ENCODE results near the gene MIGA2. TPM values are rescaled to one million over a fixed set of nuclear protein-coding genes. Genes with fewer than 3 reads are reported as not detected.
"Not testable (repeated sequence)": the region's sequence is repeated elsewhere in the genome, so short reads cannot be mapped to it uniquely, and the experiment has no call there.

MIGA2 gene
- total and polyA plus RNA-seq, 9 of the 15 experiments (the other 6 are each of a cell fraction or from before 2014, with no cell fraction given), result 0.15 to 54.1 (median 18.0) TPM

- FAIRE-seq; CTCF ChIA-PET (ENCODE audit: low intra/inter-chr PET ratio): not testable (repeated sequence)
- POLR2A ChIA-PET, result interaction anchor here (0.6 to 1.0 kb wide), 7 partner anchors 11 to 333 kb away, joined by 3 to 6 read pairs (median 3); partner anchors contain the start of gene DOLPP1
- TF ChIP-seq CREB3 (tag; conservative IDR thresholded peaks at IDR 0.05; ENCODE audit: low read depth), result 0 out of 2 replicates have a peak, but pooled peaks have one; percentile 30
- peak; percentile 46; the same call in 1 of the 2 replicates for TF ChIP-seq ZBTB33 (CRISPR knock-in tag; IDR thresholded peaks at IDR 0.05)
- peak in 1 of 3 experiments; percentile 27 for TF ChIP-seq YY1 (IDR thresholded peaks at IDR 0.05; ENCODE audit: borderline replicate concordance in 1 of 3, control insufficient read depth in 1 of 3, extremely low read depth in 1 of 3, insufficient read depth in 3 of 3, insufficient read length in 1 of 3, insufficient replicate concordance in 2 of 3, low read depth in 1 of 3, low read length in 2 of 3)
- TF ChIP-seq ZNF592 (IDR thresholded peaks at IDR 0.05), result peak; percentile 58; the same call in 1 of the 2 replicates
- TF ChIP-seq NKRF (IDR thresholded peaks at IDR 0.05; ENCODE audit: borderline replicate concordance), result peak; percentile 32; the same call in 1 of the 2 replicates
- 0 out of 2 replicates have a peak, but pooled peaks have one; percentile 8 for TF ChIP-seq HES1 (IDR thresholded peaks at IDR 0.05; ENCODE audit: low read depth)
- 0 out of 2 replicates have a peak, but pooled peaks have one; percentile 20 for TF ChIP-seq MTA1 (IDR thresholded peaks at IDR 0.05; ENCODE audit: borderline replicate concordance)
- peak; percentile 9 for TF ChIP-seq TAF1 (IDR thresholded peaks at IDR 0.05; ENCODE audit: control insufficient read depth, extremely low read depth, insufficient read depth, low read length, severe bottlenecking)
Measured at GRCh38 chr9:129035838-129036237, 588 bp upstream of the MIGA2 start.

More at GRCh38 chr9:129035838-129036237, 588 bp upstream of the MIGA2 start:
- Histone ChIP-seq H3K27ac (ENCODE audit: extremely low read depth, low read depth, low read length) (peak overlapping the region; percentile 82), H2AFZ (ENCODE audit: low read depth, low read length) (peak overlapping the region; percentile 88), H3K9ac (ENCODE audit: insufficient read depth in 1 of 2, low read depth in 2 of 2, low read length in 2 of 2) (peak overlapping the region; percentile 76 to 77; a peak in 3 of 4 replicates), H3K36me3 (ENCODE audit: control insufficient read depth, insufficient read depth, low read length) (peaks cover 14% of the 10 kb centered on the region; the same call in 2 of the 3 replicates), H3K4me2 (ENCODE audit: insufficient read depth, low read length) (peak overlapping the region; percentile 77), H3K4me3 (peak overlapping the region; percentile 73), H3K79me2 (ENCODE audit: control insufficient read depth, insufficient read depth, low read length) (peaks cover 43% of the 10 kb centered on the region), H3K4me1 (replicated peaks in 1 of 2; ENCODE audit: control insufficient read depth in 2 of 2, insufficient read depth in 2 of 2, low read length in 2 of 2) (peaks cover 44 to 67% of the 10 kb centered on the region in 2 experiments)
- intact Hi-C loops (cut with micrococcal nuclease), result loop anchor here (1.0 to 5.0 kb wide), 2 partner anchors 33 to 46 kb away; partner anchors contain the start of gene DOLPP1
- H3K9me1 ChIP-seq (ENCODE audit: control insufficient read depth, insufficient read depth, low read length); H3K27me3 ChIP-seq (ENCODE audit: control insufficient read depth in 2 of 2, insufficient read depth in 2 of 2, low read length in 2 of 2); BruUV-seq (replicated peaks); H4K20me1 ChIP-seq (replicated peaks; ENCODE audit: control insufficient read depth, insufficient read depth, low read length); H3K9me3 ChIP-seq (replicated peaks; ENCODE audit: control insufficient read depth, insufficient read depth, low read depth, low read length); in situ Hi-C loops (cut with MboI); DNase-seq (ENCODE audit: extremely low read depth in 1 of 4, low spot score in 3 of 4): not testable (repeated sequence)
- peak; percentile 25; the same call in 2 of the 3 replicates for ATAC-seq
- 29% methylated on average over 13 of the region's 13 CpGs for WGBS (ENCODE audit: insufficient coverage, low coverage, missing lambda C conversion rate)
